HG03039 (cell line): ENCODE measurements around the gene PCBD1.

ENCODE experiments used
- ATAC-seq: cut with Tn5 transposase; IDR thresholded peaks from one replicate; pipeline ENCODE4 v1.9.1; 2021; ENCODE audit warnings: mild to moderate bottlenecking, moderate library complexity; ENCODE audit not compliant: unreplicated experiment

The PCBD1 gene

GRCh38 chr10:70838270-70838805 is 50.0 kb downstream of the PCBD1 start:
- no peak for ATAC-seq

GRCh38 chr10:70837660-70838059 is 50.7 kb downstream of the PCBD1 start:
- no peak for ATAC-seq

GRCh38 chr10:70836319-70836718 is 52.0 kb downstream of the PCBD1 start:
- ATAC-seq = no peak

- ATAC-seq = no peak
Observed at GRCh38 chr10:70834441-70835151, 53.8 kb downstream of the PCBD1 start.

GRCh38 chr10:70834021-70834420 is 54.3 kb downstream of the PCBD1 start:
- no peak for ATAC-seq

- no peak for ATAC-seq
Observed at GRCh38 chr10:70833601-70834000, 54.8 kb downstream of the PCBD1 start.
